Measurements from ENCODE around the gene TMEM51.
A peak's percentile ranks its signal among the peaks of the same experiment; 100 is the strongest.

The TMEM51 gene

DNA sequence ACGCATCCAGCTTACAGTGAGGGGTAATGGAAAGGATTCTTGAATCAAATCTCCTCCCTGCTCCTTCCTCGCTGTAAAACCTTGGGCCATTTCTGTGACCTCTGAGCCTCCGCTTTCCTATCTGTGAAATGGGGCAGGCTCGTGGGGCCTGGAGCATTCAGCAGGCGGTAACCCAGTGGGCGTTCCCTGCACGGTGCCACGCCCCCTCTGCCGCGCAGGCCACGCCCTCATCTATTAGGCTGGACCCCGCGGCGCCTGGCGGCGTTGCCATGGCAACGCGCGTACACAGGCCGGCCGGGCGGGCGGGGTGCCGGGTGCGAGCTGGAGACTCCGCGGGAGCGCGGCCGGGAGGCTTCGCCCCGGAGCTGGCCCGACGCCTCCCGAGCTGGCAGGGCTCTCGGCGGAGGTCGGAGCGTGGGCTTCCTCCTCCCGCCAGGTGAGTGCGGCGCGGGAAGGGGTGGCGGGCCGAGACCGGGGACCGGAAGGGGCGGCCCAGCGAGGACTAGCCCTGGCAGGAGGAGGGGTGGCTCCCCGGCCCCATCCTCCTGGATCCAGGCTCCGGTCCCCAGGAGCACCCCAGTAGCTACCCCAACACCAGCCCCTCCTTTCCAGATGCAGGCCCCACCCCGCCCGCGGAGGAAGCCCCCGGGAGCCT lies 93.5 kb downstream of the TMEM51 start, which contains the start of gene FHAD1:
Gene FHAD1, plus strand, starts transcription at position 264 of the 655 bp plus-strand sequence. CDS start 4,562 bp downstream, outside the sequence.
- peak; percentile 28 for DNase-seq (ENCODE audit: low spot score)

GRCh38 chr1:15248216-15248615 lies 94.7 kb downstream of the TMEM51 start:
- DNase-seq (ENCODE audit: low spot score), result no peak

- DNase-seq (ENCODE audit: low spot score), result no peak
Observed at GRCh38 chr1:15249081-15249480, 95.5 kb downstream of the TMEM51 start.

DNA sequence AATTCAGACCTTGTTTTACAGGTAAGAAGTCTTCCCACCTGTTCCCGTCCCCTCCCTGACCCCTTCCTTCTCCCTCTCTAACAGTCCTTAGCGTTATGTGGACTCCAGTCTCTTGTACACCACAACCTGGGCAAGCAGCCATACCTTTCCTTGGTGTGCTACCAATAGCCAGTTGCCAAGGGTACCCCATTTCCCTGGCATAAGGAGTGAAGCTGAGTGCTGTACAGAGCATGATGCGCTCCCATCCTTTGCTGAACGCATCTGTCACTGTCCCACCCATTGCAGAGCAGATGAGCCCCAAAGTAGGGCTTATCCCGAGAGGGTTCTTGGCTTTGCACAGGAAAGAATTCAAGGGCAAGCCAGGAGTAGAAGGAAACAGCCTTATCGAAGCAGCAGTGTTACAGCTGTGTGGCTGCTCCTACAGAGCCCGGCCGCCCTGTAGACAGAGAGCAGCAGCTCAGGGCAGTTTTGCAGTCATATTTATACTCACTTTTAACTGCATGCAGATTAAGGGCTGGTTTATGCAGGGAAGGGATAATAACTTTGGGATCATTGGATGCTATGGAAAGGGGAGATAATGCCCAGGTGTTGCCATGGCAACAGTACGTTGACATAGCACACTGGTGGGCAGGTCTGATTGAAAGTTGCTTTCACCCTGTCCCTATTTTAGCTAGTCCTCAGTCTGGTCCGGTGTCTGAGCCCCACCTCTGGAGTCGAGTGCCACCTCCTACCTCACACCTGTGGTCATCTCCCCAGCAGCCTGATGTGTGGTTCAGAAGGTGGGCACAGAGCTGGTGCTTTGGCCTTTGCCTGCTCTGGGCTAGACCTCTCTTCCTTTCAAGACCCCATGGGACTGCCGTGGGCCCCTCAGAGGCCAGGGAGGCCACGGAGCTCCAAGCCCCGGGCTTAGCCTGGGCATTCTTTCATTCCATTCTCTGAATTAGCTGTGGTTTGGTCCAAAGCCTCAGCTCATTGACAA lies 98.6 kb downstream of the TMEM51 start:
- DNase-seq (ENCODE audit: low spot score), result no peak

GRCh38 chr1:15254559-15254958 lies 101.0 kb downstream of the TMEM51 start:
- no peak for DNase-seq (ENCODE audit: low spot score)

- DNase-seq (ENCODE audit: low spot score), result no peak
Observed at GRCh38 chr1:15255582-15256149, 102.1 kb downstream of the TMEM51 start.

GRCh38 chr1:15256584-15256983 lies 103.0 kb downstream of the TMEM51 start:
- no peak for DNase-seq (ENCODE audit: low spot score)

DNA sequence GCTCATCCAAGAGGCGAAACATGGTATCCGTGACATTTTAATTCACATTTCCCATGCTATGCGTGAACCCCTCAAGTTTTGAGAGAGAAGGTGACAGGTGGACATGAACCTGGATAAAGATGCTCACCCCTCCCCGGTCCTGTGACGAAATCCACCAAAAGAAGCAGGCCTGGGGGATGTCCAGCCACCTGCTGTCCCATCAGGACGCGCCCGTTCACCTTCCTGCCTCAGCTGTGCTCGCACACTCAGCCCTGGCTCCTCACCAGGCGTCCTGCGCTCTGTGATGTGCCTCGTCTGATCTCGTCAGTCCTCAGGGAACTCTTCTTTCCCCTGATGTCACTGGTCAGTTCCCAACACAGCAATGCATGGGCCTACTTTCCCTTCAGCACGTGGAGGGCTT lies 103.8 kb downstream of the TMEM51 start:
- no peak for DNase-seq (ENCODE audit: low spot score)

DNA sequence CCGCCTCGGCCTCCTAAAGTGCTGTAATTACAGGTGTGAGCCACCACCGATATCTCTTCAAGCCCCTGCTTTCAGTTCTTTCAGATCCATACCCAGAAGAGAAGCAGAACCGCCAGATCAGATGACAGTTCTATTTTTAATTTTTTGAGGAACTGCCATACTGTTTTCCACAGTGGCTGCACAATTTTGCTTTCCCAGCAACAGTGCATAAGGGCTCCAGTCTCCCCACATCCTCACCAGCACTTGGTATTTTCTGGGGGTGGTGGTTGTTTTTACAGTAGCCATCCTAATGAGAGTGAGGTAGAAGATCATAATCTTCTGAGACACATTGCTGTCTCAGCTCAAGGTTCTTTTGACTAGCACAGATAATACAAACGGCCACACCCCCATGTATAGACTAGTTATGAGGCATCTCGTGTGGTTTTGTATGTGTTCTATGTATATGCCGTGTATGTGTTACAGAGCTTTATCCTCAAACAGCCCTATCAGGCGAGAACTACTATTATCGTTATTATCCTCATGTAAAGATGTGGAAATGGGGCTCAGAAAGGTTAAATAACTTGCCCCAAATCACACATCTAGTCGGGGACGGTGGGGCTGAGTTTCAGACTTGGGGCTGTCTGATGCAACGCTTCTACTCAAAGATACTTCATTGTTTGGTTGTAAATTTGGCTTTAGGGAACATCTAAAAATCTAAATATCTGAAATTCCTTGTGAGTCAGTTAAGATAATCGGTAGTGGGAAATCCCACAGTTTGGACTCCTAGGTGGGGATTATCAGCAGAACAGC lies 105.5 kb downstream of the TMEM51 start:
- no peak for DNase-seq (ENCODE audit: low spot score)

DNA sequence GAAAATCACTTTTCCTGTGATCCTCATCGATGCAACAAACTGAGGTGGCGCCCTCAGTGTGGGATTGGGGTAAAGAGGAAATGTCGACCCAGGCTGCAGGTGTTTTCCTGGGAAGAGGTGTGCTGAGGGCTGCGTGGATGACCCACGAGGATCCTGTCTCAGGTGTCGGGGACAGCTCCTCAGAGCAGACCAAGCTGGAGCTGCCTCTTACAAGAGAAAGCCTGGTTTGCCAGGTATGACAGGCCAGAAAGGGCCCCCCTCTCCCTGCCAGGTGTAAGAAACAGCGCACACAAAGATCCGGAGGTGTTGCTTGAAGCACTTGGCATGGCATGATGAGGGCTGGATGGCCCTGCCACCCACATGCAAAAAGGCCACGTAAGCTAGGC lies 106.1 kb downstream of the TMEM51 start:
- no peak for DNase-seq (ENCODE audit: low spot score)

DNA sequence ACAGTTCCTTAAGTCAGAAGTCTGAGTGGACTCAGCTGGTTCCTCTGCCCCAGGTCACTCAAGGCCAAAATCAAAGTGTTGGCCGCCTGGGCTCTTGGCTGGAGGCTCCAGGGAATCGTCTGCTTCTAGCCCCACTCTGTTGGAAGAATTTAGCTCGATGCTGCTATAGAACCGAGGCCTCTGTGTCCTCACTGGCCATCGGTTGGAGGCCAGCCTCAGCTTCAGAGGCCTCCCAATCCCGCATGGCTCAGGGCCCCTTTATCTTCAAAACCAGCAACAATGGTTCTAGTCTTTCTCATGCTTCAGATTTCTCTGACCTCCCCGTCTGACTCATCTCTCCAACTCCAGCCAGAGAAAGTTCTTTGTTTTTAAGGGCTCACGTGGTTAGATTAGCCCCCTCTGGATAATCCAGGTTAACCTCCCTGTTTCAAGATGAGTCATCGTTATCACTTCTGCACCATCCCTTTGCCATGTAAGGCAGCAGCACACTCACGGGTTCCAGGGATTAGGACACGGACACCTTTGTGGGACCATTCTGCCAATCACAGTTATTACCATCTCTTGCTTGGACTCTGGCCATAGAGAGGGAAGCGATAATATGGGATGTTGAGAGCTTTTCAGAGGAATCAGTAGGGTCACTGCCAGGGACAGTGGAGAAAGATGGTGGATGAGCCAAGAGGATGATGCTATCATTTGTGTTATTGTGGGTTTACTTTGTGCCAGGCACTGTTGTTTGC lies 107.0 kb downstream of the TMEM51 start:
- DNase-seq (ENCODE audit: low spot score), result no peak

GRCh38 chr1:15261155-15262002 lies 107.8 kb downstream of the TMEM51 start:
- DNase-seq (ENCODE audit: low spot score), result no peak

- no peak for DNase-seq (ENCODE audit: low spot score)
Observed at GRCh38 chr1:15262003-15262377, 108.4 kb downstream of the TMEM51 start.

DNA sequence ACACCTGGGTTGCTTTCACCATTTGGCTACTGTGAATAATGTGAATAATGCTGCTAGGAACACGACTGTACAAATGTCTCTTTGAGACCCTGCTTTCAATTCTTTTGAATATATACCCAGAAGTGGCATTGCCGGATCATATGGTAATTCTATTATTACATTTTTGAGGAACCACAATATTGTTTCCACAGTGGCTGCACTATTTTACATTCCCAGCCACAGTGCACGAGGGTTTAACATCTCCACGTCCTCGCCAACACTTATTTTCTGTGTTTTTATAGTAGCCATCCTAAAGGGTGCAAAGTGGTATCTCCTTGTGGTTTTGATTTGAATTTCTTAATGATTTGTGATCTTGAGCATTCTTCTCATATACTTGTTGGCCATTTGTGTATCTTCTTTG lies 109.2 kb downstream of the TMEM51 start:
- no peak for DNase-seq (ENCODE audit: low spot score)

DNA sequence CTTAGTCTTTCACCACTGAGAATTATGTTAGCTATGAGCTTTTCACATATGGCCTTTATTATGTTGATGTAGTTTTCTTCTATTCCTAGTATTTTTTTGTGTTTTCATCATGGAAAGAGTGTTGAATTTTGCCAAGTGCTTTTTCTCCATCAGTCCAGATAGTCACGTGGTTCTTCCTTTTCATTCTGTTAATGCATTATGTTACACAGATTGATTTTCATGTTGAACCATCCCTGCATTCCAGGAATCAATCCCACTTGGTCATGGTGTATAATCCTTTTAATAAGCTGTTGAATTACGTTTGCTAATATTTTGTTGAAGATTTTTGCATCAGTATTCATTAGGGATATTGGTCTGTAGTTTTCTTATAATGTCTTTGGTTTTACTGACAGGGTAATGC lies 111.2 kb downstream of the TMEM51 start:
- no peak for DNase-seq (ENCODE audit: low spot score)
